HT-29 (cell line): Measurements from ENCODE around the gene DAGLA. TPM values are rescaled to one million over a fixed set of nuclear protein-coding genes. Genes with fewer than 3 reads are reported as not detected.
A peak's percentile ranks its signal among the peaks of the same experiment; 100 is the strongest.

ENCODE experiments used
- DNase-seq: peaks from one replicate; pipeline ENCODE4 v3.0.0-alpha.2; 2015; ENCODE audit warnings: low spot score
- total RNA-seq: library from RNA; depleted of rRNA; stranded (reverse); fragments of >200 nt; shearing (Covaris generic); gene quantifications from 2 replicates; pipeline ENCODE4 v1.2.3, GENCODE V29; 2014

The DAGLA gene
- total RNA-seq, 1 experiment from 2014 or later, result 9.7 TPM

DNA sequence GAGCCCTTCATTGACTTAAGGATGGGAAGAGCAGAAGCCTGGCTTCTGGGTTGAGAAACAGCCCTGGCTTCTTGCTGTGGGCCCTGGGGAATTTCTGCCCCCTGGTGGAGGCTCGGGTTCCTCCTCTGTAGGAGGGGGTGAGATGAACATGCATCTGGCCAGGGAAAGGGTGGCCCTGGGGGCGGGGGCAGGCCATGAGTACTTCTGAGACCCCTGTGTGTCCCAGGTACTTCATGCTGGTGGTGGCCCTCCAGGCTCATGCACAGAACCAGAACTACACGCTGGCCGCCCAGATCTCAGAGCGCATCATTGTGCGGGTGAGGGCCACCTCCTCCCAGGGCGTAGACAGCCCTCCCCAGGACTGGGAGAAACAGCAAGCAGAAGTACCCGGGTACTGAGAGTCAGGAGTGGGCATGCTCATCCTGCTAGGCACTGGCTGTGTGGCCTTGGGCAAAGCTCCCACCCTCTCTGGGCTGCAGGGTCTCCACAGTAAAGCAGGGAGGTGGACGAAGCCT is 96.4 kb downstream of the DAGLA start:
- DNase-seq, result peak; percentile 82

- DNase-seq, result no peak
Measured at GRCh38 chr11:61777234-61778090, 97.3 kb downstream of the DAGLA start.

GRCh38 chr11:61778357-61778886 is 98.2 kb downstream of the DAGLA start:
- DNase-seq, result no peak

DNA sequence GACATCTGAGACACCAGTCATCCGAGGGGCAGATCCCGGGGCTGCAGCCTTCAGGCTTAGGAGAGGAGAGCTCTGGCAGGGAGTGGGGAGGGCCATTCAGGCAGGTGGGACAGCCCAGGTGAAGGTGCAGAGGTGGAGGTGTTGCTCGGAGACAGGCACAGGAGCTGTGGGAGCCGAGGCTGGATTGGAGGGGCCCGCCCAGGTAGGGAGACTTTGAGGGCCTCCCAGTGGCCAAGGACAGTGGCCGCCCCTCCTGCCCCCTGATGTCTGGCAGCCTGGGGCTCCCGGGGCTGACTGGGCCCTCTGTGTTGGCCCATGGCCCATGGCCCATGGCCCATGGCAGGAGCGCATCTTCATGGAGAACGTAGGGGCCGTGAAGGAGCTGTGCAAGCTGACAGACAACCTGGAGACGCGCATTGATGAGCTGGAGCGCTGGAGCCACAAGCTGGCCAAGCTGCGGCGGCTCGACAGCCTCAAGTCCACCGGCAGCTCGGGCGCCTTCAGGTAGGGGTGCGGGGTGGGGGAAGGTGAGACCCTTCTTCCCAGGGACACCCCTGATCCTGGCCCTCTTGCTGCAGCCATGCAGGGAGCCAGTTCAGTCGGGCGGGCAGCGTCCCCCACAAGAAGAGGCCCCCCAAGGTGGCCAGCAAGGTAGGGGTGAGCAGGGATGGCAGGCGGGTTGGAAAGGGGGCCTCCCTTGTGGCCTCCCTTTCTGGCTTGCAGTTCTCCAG is 98.9 kb downstream of the DAGLA start:
- no peak for DNase-seq

GRCh38 chr11:61779666-61780525 is 99.7 kb downstream of the DAGLA start:
- DNase-seq, result no peak

GRCh38 chr11:61780581-61781162 is 100.5 kb downstream of the DAGLA start:
- no peak for DNase-seq

DNA sequence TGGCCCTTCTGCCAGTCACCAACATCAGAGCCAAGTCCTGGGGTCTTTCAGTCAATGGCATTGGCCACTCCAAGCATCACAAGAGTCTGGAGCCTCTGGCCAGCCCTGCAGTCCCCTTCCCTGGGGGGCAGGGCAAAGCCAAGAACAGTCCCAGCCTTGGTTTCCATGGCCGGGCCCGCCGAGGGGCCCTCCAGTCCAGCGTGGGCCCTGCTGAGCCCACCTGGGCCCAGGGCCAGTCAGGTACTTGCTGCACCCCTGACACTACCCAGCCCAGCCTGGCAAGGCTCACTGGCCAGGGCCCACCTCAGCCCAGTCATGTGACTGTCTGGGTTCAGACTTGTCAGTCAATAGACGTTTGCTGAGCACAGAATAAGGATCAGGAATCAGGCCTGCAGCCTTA is 101.4 kb downstream of the DAGLA start:
- DNase-seq, result no peak

GRCh38 chr11:61782299-61782698 is 102.1 kb downstream of the DAGLA start:
- DNase-seq, result no peak

DNA sequence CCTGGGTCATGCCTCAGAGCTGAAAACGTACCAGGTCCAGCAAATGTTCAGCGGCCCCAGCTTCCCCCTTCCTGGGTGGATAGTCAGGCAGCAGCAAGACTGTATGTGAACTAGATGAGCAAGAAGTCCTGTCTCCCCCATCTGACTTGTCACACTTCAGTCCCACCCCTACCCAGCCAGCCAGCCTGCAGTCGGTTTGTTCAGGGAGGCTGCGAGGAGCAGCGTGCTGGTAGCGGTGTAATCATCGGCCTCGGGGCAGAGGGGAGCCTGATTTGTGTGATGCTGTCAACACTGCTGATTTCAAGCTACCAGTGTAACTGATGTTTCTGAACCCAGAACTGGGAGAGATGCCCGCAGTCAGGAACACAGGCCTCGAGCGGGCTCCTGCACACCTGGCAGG is 102.7 kb downstream of the DAGLA start:
- no peak for DNase-seq

GRCh38 chr11:61783717-61784505 is 103.7 kb downstream of the DAGLA start:
- DNase-seq, result no peak

DNA sequence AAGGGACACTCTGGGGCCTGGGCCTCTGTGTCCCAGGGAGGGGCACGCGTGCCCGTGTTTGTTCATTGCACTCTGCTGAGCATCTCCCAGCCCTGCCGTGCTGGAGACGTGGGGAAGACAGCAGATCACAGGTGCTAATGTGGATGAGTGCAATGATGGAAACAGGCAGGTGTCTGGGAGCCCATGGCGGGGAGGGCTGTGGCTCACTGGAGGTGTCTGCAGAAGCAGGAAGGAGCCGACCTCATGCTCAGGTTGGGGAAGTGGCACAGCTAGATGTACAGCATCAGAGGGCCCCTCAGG is 104.3 kb downstream of the DAGLA start:
- DNase-seq, result no peak

GRCh38 chr11:61785837-61786402 is 105.7 kb downstream of the DAGLA start:
- DNase-seq, result no peak

DNA sequence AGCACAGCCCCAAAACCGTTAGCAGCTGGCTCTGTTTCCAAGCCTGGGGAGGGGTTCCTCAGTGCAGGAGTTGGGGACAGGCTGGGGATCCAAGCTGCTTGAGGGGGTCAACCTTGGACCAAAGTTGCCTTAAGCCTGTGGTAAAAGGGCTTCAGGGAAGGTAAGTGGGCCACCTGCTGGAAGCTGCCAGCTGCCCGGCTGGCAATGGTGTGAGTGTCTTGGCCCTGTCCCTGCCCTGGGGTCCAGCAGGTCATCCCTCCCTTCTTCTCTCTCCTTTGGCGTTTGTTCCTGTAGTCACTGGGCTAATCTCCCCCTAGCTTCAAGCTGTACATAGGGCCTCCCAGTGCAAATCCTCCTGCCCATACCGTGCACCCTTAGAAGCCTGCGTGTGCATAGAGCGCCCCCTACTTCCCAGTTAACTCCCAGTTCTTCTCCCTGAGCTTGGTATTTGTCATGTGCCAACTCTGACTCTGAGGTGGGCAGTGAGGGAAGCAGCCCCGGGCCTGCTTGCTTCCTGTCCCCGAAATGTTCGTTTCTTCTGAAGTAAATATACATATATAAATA is 107.8 kb downstream of the DAGLA start:
- DNase-seq, result peak; percentile 81

- peak; percentile 94 for DNase-seq
Measured at GRCh38 chr11:61791737-61792309, 111.6 kb downstream of the DAGLA start.

DNA sequence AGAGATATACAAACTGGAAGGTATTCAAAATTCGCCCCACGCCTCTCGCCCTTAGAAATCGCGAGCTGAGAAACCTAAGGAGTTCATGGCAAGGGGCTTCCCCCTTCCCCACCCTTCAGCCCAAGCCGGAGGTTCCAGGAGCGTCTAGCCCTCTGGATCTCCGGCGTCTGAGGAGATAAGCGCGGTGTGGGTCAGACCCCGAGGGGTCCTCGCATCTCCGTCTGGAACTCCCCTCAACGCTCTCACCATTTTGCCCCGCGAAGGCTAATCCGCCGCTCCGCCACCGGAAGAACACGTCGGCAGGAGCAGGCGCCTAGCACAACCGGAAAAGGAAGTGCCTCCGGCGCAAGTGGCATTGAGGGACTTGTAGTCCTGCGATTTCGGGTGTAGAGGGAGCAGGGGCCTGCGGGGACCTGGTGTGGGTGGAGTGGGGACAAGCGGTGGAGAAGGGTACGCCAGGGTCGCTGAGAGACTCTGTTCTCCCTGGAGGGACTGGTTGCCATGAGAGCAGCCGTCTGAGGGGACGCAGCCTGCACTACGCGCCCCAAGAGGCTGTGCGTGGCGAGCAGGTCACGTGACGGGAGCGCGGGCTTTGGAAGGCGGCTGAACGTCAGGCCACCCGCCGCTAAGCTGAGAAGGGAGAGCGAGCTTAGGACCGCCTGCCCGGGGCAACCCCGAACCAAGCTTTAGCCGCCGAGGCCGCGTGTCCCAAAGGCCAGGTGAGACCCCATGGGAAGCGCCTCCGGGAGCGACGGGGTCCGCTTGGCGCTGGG is 112.3 kb downstream of the DAGLA start, which contains the start of the genes FEN1 and TMEM258:
TSS of gene FEN1 (plus strand) at position 602 of the 773 bp plus-strand sequence. CDS start 2,451 bp downstream, outside the sequence.
TSS of gene TMEM258 (minus strand) at position 290 of the 773 bp plus-strand sequence. CDS start at position 249, 41 bp downstream.
- DNase-seq, result peak; percentile 96

DNA sequence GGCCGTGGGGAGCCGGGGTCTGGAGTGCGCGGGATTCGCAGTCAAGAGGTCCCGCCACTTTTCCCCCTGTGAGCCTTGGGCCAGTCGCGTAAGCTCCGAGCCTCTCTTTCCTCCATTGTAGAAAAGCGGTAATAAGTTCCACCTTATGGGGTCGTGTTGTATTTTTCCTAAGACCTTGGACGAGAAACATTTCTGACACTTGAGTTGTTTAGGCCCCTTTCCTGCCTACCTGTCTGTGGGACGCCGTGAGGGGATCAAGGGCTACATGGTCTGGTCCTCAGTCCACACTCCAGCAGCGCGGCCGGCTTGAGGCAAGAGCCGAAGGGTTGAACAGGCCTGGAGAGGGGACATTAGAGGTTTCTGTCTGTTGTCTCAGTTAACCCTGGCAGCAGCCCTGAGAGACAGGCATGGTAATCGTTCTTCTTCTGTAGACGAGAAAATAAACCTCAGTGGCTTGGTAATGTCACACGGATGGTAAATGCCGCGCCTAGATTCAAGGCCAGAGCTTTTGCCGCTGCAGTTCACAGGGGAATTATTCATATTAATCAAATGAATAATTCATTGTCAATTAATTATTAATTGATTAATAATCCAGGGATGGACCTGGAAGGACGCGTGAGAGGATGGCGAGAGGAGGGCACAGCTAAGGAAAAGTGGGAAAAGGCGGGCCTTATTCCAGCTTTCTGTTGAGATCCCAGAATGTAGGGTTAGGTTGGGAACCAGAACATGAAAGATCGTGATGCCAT is 113.1 kb downstream of the DAGLA start:
- DNase-seq, result peak; percentile 65

GRCh38 chr11:61793829-61794204 is 113.6 kb downstream of the DAGLA start:
- DNase-seq, result no peak

DNA sequence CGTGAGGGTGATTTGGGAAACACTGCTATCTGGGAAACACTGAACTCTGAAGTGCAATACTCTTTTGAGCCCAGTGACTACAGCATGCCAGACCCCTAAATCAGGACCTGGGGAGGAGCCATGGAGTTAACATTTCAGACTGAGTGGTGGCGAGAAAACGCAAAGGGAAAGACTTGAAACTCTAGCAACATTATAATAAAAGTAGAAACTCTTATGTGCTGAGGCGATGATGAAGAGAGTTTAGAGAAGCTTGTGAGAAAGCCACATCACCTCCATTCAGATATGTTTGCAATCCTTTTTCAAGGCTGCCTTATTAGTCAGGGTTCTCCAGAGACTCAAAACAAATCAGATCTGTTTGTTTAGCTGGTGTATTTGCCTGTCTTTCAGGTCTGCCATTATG is 114.4 kb downstream of the DAGLA start:
- no peak for DNase-seq
